Peyer's patch (tissue), 4 donors: Measurements from ENCODE around the gene MYO5C. TPM values are rescaled to one million over a fixed set of nuclear protein-coding genes. Genes with fewer than 3 reads are reported as not detected.

ENCODE experiments used
- DNase-seq, 3 donors: peaks; one replicate each; pipeline ENCODE4 v3.0.0-alpha.2; 2017 to 2019
- H3K27ac ChIP-seq, 4 donors: fragments of 200-600 bp; sonication (generic); one replicate each; pipeline ENCODE4 v1.5.1; 2016 to 2019
- H3K27me3 ChIP-seq, 2 donors: fragments of 200-600 bp; sonication (generic); one replicate each; pipeline ENCODE4 v1.5.1; 2019
- H3K36me3 ChIP-seq, 3 donors: fragments of 200-600 bp; sonication (generic); one replicate each; pipeline ENCODE4 v1.5.1; 2016 to 2019
- H3K4me1 ChIP-seq, 4 donors: fragments of 200-600 bp; sonication (generic); one replicate each; pipeline ENCODE4 v1.5.1; 2016 to 2019
- H3K4me3 ChIP-seq, 4 donors: fragments of 200-600 bp; sonication (generic); 1 replicate in 3 of 4; 2 replicates in 1 of 4; pipeline ENCODE4 v1.5.1; 2016 to 2019; ENCODE audit warnings: mild to moderate bottlenecking in 1 of 4
- H3K9me3 ChIP-seq, 4 donors: fragments of 200-600 bp; sonication (generic); one replicate each; pipeline ENCODE4 v1.5.1; 2016 to 2019; ENCODE audit warnings: mild to moderate bottlenecking in 1 of 4
- CTCF ChIP-seq, 6 experiments: fragments of 450-650 bp in 4 of 6; fragments of 200-600 bp in 2 of 6; sonication (generic) in 1 of 6; IDR thresholded peaks; one replicate each; pipeline ENCODE4 v1.5.1; 2017 to 2019; ENCODE audit warnings: antibody characterized with exemption in 6 of 6, mild to moderate bottlenecking in 3 of 6, moderate library complexity in 1 of 6
- POLR2A ChIP-seq, 2 donors: fragments of 450-650 bp; IDR thresholded peaks; one replicate each; pipeline ENCODE4 v1.5.1; 2017; ENCODE audit warnings: antibody characterized with exemption in 2 of 2, mild to moderate bottlenecking in 2 of 2, moderate library complexity in 2 of 2
- total RNA-seq, 4 donors: library from RNA; depleted of rRNA; stranded (reverse); fragments of >200 nt; gene quantifications; one replicate each; pipeline ENCODE4 v1.1.0, GENCODE V29; 2016

Gene MYO5C
- total RNA-seq, 4 donors from 2014 or later = 29.1 to 60.2 (median 45.4) TPM

GRCh38 chr15:52318729-52319500 is 23.3 kb upstream of the MYO5C start:
- Histone ChIP-seq H3K27me3 (no peaks in the 10 kb centered on the region), H3K4me3 (no peak overlapping the region), H3K4me1 (no peaks in the 10 kb centered on the region), H3K36me3 (peaks cover 0 to 21% (median 0%) of the 10 kb centered on the region in 3 donors), H3K27ac (no peak overlapping the region), H3K9me3 (no peaks in the 10 kb centered on the region)
- no peak for TF ChIP-seq POLR2A (IDR thresholded peaks at IDR 0.05)
- no peak for TF ChIP-seq CTCF (IDR thresholded peaks at IDR 0.05)
- DNase-seq = no peak

GRCh38 chr15:52317688-52318087 is 22.1 kb upstream of the MYO5C start:
- TF ChIP-seq POLR2A (IDR thresholded peaks at IDR 0.05) (no peak), CTCF (IDR thresholded peaks at IDR 0.05) (no peak)
- H3K27me3 ChIP-seq = no peaks in the 10 kb centered on the region
- H3K4me3 ChIP-seq = no peak overlapping the region
- H3K27ac ChIP-seq = no peak overlapping the region
- DNase-seq = no peak
- H3K9me3 ChIP-seq = no peaks in the 10 kb centered on the region
- H3K36me3 ChIP-seq = peaks cover 0 to 21% (median 0%) of the 10 kb centered on the region in 3 donors
- no peaks in the 10 kb centered on the region for H3K4me1 ChIP-seq

- TF ChIP-seq CTCF (IDR thresholded peaks at IDR 0.05) = no peak
- TF ChIP-seq POLR2A (IDR thresholded peaks at IDR 0.05) = no peak
Measured at GRCh38 chr15:52317022-52317421, 21.4 kb upstream of the MYO5C start.

GRCh38 chr15:52309154-52309548 is 13.5 kb upstream of the MYO5C start:
- TF ChIP-seq CTCF (IDR thresholded peaks at IDR 0.05) (no peak), POLR2A (IDR thresholded peaks at IDR 0.05) (no peak)
- Histone ChIP-seq H3K9me3 (no peaks in the 10 kb centered on the region), H3K27me3 (no peaks in the 10 kb centered on the region), H3K27ac (peak overlapping the region in 1 of 4 donors; percentile 63), H3K4me3 (no peak overlapping the region), H3K4me1 (no peaks in the 10 kb centered on the region), H3K36me3 (peaks cover 0 to 3% (median 0%) of the 10 kb centered on the region in 3 donors)
- no peak for DNase-seq

More at GRCh38 chr15:52317022-52317421, 21.4 kb upstream of the MYO5C start:
- H3K9me3 ChIP-seq = no peaks in the 10 kb centered on the region
- peaks cover 0 to 24% (median 0%) of the 10 kb centered on the region in 3 donors for H3K36me3 ChIP-seq
- no peak overlapping the region for H3K4me3 ChIP-seq
- H3K27me3 ChIP-seq = no peaks in the 10 kb centered on the region
- no peak overlapping the region for H3K27ac ChIP-seq
- no peaks in the 10 kb centered on the region for H3K4me1 ChIP-seq
- DNase-seq = no peak

GRCh38 chr15:52308446-52309153 is 13.0 kb upstream of the MYO5C start:
- Histone ChIP-seq H3K4me3 (no peak overlapping the region), H3K4me1 (no peaks in the 10 kb centered on the region), H3K9me3 (no peaks in the 10 kb centered on the region), H3K36me3 (peaks cover 0 to 3% (median 0%) of the 10 kb centered on the region in 3 donors), H3K27me3 (no peaks in the 10 kb centered on the region), H3K27ac (peak overlapping the region in 1 of 4 donors; percentile 63)
- peak in 1 of 3 donors; percentile 48 for DNase-seq
- TF ChIP-seq CTCF (IDR thresholded peaks at IDR 0.05) = no peak
- TF ChIP-seq POLR2A (IDR thresholded peaks at IDR 0.05) = no peak
